C4-2B (cell line): ENCODE measurements around the gene AMMECR1L.
"Not testable (repeated sequence)": the region's sequence is repeated elsewhere in the genome, so short reads cannot be mapped to it uniquely, and the experiment has no call there.

Experiments used
- H3K27ac ChIP-seq: fragments of 450-650 bp; 2 replicates; pipeline ENCODE4 v1.5.1; 2017
- CTCF ChIP-seq: fragments of 450-650 bp; conservative IDR thresholded peaks from 2 replicates; pipeline ENCODE4 v1.5.1; 2017; ENCODE audit warnings: mild to moderate bottlenecking
- ZFX ChIP-seq: fragments of 450-650 bp; IDR thresholded peaks from 2 replicates; pipeline ENCODE4 v1.6.1; 2017

Gene AMMECR1L

DNA sequence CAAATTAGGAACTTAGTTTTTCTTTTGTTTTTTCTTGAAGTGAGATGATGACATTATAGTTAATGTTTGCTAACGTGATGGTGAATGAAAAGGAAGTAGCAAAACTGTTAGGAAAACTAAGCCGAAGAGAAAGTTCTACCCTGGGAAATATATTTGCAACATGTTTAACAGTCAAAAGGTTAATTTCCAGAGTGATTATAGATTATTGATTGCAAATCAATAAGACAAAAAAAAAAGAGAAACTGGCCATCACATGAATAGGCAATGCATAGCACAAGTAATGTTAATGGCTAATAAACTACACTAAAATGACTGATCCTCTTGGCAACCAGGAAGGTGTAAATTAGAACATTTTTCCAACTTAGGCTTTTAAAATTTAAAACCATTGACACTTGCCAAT is 26.0 kb upstream of the AMMECR1L start:
- no peak overlapping the region for H3K27ac ChIP-seq
- TF ChIP-seq CTCF (no peak), ZFX (no peak)

GRCh38 chr2:127910415-127910814 is 24.7 kb upstream of the AMMECR1L start:
- H3K27ac ChIP-seq, result no peak overlapping the region
- TF ChIP-seq ZFX, result no peak

GRCh38 chr2:127909019-127909418 is 23.3 kb upstream of the AMMECR1L start:
- no peak overlapping the region for H3K27ac ChIP-seq
- no peak; the same call in 1 of the 2 replicates for TF ChIP-seq CTCF

GRCh38 chr2:127907733-127908400 is 22.1 kb upstream of the AMMECR1L start:
- H3K27ac ChIP-seq, result not testable (repeated sequence)

- TF ChIP-seq ZFX (no peak), CTCF (no peak)
- H3K27ac ChIP-seq, result no peak overlapping the region
These were observed 20.6 kb upstream of the AMMECR1L start for GRCh38 chr2:127906206-127906926.

DNA sequence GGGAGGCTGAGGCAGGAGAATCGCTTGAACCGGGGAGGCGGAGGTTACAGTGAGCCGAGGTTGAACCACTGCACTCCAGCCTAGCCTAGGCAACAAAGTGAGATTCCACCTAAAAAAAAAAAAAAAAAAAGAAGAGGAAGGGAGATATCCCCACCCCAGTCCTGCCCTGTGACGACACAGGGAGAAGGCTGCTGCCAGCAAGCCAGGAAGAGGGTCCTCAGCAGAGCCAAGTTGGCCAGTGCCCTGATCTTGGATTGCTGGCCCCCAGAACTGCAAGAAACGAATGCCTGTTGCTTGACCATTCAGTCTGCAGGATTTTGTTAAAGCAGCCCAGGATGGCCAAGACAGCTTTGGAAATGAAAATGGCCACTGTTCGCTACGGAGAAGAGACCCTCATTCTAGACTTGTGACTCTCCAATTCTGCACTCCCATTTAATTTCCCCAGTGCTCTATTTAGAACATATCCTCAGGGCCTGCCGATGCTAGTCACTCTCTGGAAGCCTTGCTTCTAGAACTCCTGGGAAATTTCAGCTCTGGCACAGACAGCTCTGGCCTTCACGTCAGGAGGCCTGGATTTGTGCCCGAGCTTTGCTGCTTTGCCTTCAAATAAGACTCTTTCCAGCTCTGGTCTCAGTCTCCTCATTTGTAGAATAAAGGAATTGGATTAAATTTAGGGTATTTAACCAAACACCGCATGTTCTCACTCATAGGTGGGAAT is 15.7 kb upstream of the AMMECR1L start:
- TF ChIP-seq CTCF (no peak), ZFX (no peak)

GRCh38 chr2:127897531-127898211 is 11.9 kb upstream of the AMMECR1L start:
- H3K27ac ChIP-seq, result no peak overlapping the region
- TF ChIP-seq CTCF, result no peak
- no peak for TF ChIP-seq ZFX

More for the DNA sequence above, 15.7 kb upstream of the AMMECR1L start:
- H3K27ac ChIP-seq, result no peak overlapping the region

DNA sequence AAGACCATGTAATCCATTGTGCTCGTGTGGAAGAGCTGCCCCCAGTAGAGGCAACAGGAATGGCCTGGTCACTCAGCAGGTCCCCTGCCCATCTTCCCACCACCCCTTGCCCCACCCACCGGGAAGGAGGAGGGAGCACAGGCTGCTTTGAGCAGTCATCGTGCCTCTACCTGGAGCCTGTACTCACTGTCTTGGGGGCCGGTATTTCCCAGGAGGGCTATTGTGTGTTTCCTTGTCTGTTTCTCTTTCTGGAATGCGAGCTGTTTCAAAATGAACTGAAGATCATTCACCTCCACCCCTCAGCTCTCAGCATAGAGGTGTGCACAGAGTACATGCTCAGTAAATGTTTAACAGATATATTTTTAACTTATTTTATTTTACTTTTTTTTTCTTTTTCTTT is 7.7 kb upstream of the AMMECR1L start:
- TF ChIP-seq CTCF, result no peak
- no peak for TF ChIP-seq ZFX
- no peak overlapping the region for H3K27ac ChIP-seq
